HL-60 (cell line): ENCODE results near the gene OR10H2.

Experiments
- CTCF ChIP-seq: IDR thresholded peaks from one replicate; pipeline ENCODE4 v1.5.1; 2011; ENCODE audit warnings: low read length, control low read depth, inconsistent platforms; ENCODE audit not compliant: insufficient read depth
- REST ChIP-seq: IDR thresholded peaks from 2 replicates; pipeline ENCODE4 v1.6.1; 2012; ENCODE audit warnings: low read depth; ENCODE audit not compliant: insufficient replicate concordance

- TF ChIP-seq REST (peak; percentile 95), CTCF (no peak)
Measured at GRCh38 chr19:15684828-15685227, 43.0 kb upstream of the OR10H2 start.
